Smooth muscle cell of the pulmonary artery (primary cell): Measurements from ENCODE around the gene NRBP1. TPM values are rescaled to one million over a fixed set of nuclear protein-coding genes. Genes with fewer than 3 reads are reported as not detected.

Experiments
- total RNA-seq: library from RNA; depleted of rRNA; stranded (reverse); fragments of >200 nt; gene quantifications from 2 replicates; pipeline ENCODE4 v1.2.3, GENCODE V29; 2014

NRBP1 gene
- total RNA-seq, result 99.9 and 108 TPM in 2 replicates

GRCh38 chr2:27428213-27428977 is at the start of gene NRBP1:
Gene NRBP1 (plus strand): TSS chr2:27428631. CDS start chr2:27433274, 4,643 bp downstream.

GRCh38 chr2:27380626-27381545 is 47.5 kb upstream of the NRBP1 start, which contains the start of gene ZNF513:
Gene ZNF513 (minus strand): TSS chr2:27380734. CDS start chr2:27380526, 208 bp downstream.

GRCh38 chr2:27409321-27410073 is 18.9 kb upstream of the NRBP1 start, which contains the start of gene PPM1G:
Gene PPM1G (minus strand): TSS chr2:27409591. CDS start chr2:27409422, 169 bp downstream.

GRCh38 chr2:27441958-27442919 is 13.8 kb downstream of the NRBP1 start, which contains the start of gene KRTCAP3:
Gene KRTCAP3 (plus strand): TSS chr2:27442381. CDS start chr2:27442413, 32 bp downstream.

GRCh38 chr2:27489498-27490397 is 61.3 kb downstream of the NRBP1 start, which contains the start of gene IFT172:
Gene IFT172 (minus strand): TSS chr2:27489743. CDS start chr2:27489653, 90 bp downstream.

Other genes starting within 250 kb of the NRBP1 start
- gene ATRAID, start 216.6 kb upstream of the NRBP1 start, total RNA-seq, result 155 and 179 TPM in 2 replicates
- 17.2 and 25.6 TPM in 2 replicates for gene SLC5A6, start 216.4 kb upstream of the NRBP1 start, total RNA-seq
- 37.3 and 75.5 TPM in 2 replicates for gene CAD, start 211.3 kb upstream of the NRBP1 start, total RNA-seq
- 0.03 and 0.26 TPM in 2 replicates for gene SLC30A3, start 165.6 kb upstream of the NRBP1 start, total RNA-seq
- gene DNAJC5G, start 153.2 kb upstream of the NRBP1 start, total RNA-seq, result not detected in 2 replicates
- gene TRIM54, start 146.2 kb upstream of the NRBP1 start, total RNA-seq, result 0.10 TPM in 1 of 2 replicates, not detected in the other
- gene UCN, start 120.2 kb upstream of the NRBP1 start, total RNA-seq, result 0.85 and 1.2 TPM in 2 replicates
- 71.7 and 83.5 TPM in 2 replicates for gene MPV17, start 105.5 kb upstream of the NRBP1 start, total RNA-seq
- gene GTF3C2, start 71.9 kb upstream of the NRBP1 start, total RNA-seq, result 24.6 and 31.1 TPM in 2 replicates
- gene EIF2B4, start 58.3 kb upstream of the NRBP1 start, total RNA-seq, result 25.2 and 27.7 TPM in 2 replicates
- gene SNX17, start 58.0 kb upstream of the NRBP1 start, total RNA-seq, result 111 and 145 TPM in 2 replicates
- gene ZNF513, start 47.9 kb upstream of the NRBP1 start, total RNA-seq, result 8.9 and 10.6 TPM in 2 replicates
- 59.6 and 68.3 TPM in 2 replicates for gene PPM1G, start 19.0 kb upstream of the NRBP1 start, total RNA-seq
- 0.39 TPM in 1 of 2 replicates, not detected in the other for gene KRTCAP3, start 13.8 kb downstream of the NRBP1 start, total RNA-seq
- 38.3 and 43.3 TPM in 2 replicates for gene IFT172, start 61.1 kb downstream of the NRBP1 start, total RNA-seq
- gene FNDC4, start 66.6 kb downstream of the NRBP1 start, total RNA-seq, result 39.9 and 52.9 TPM in 2 replicates
- 7.4 and 8.5 TPM in 2 replicates for gene GCKR, start 68.2 kb downstream of the NRBP1 start, total RNA-seq
- 16.3 and 21.9 TPM in 2 replicates for gene ZNF512, start 154.4 kb downstream of the NRBP1 start, total RNA-seq
- gene CCDC121, start 200.4 kb downstream of the NRBP1 start, total RNA-seq, result 1.8 TPM in 2 replicates
- gene GPN1, start 200.4 kb downstream of the NRBP1 start, total RNA-seq, result 34.2 and 37.4 TPM in 2 replicates
- gene SUPT7L, start 235.0 kb downstream of the NRBP1 start, total RNA-seq, result 18.9 and 19.4 TPM in 2 replicates
- gene SLC4A1AP, start 235.3 kb downstream of the NRBP1 start, total RNA-seq, result 23.1 and 24.9 TPM in 2 replicates